H1 (cell line): Measurements from ENCODE around the gene UBAP2L. TPM values are rescaled to one million over a fixed set of nuclear protein-coding genes. Genes with fewer than 3 reads are reported as not detected.

Source experiments
- CTCF ChIA-PET: fragments of 300-600 bp; sonication (Branson Sonifier 250); formaldehyde crosslinking; loops from one replicate; lab custom pipeline; 2021; ENCODE audit not compliant: partially characterized antibody; lab: Charles Lee
- POLR2A ChIA-PET: fragments of 300-600 bp; sonication (Branson Sonifier 250); formaldehyde crosslinking; loops from one replicate; lab custom pipeline; 2021; ENCODE audit warnings: inconsistent platforms; ENCODE audit not compliant: partially characterized antibody; lab: Charles Lee
- DNase-seq, 2 experiments: peaks; one replicate each; pipeline versions ENCODE4 v3.0.0 to v3.0.0-alpha.2; 2010 to 2022; ENCODE audit warnings: low spot score in 2 of 2, low read depth in 1 of 2, mixed read lengths in 1 of 2
- FAIRE-seq: peaks from 2 replicates; lab custom pipeline; 2011; peaks lifted over from hg19 to GRCh38; lab: Jason Lieb, UNC
- H2AFZ ChIP-seq: 2 replicates; pipeline ENCODE4 v1.8.1; 2012; ENCODE audit warnings: low read length, inconsistent platforms
- H2AK5ac ChIP-seq: 2 replicates; pipeline ENCODE4 v1.6.1; 2013; ENCODE audit warnings: low read depth, low read length
- H2BK120ac ChIP-seq: replicated peaks from 2 replicates; pipeline ENCODE3; 2013; ENCODE audit warnings: low read depth, low read length, inconsistent platforms
- H2BK12ac ChIP-seq: 2 replicates; pipeline ENCODE4 v1.6.1; 2013; ENCODE audit warnings: low read depth, low read length
- H2BK15ac ChIP-seq: 2 replicates; pipeline ENCODE4 v1.6.1; 2013; ENCODE audit warnings: low read length
- H2BK20ac ChIP-seq: 2 replicates; pipeline ENCODE4 v1.6.1; 2013; ENCODE audit warnings: low read length
- H2BK5ac ChIP-seq: 2 replicates; pipeline ENCODE4 v1.6.1; 2013; ENCODE audit warnings: low read depth, low read length
- H3K14ac ChIP-seq: 2 replicates; pipeline ENCODE4 v1.6.1; 2013; ENCODE audit warnings: inconsistent platforms; ENCODE audit not compliant: insufficient read length
- H3K18ac ChIP-seq: 2 replicates; pipeline ENCODE4 v1.6.1; 2013; ENCODE audit warnings: low read length; ENCODE audit errors: extremely low read depth
- H3K23ac ChIP-seq: 2 replicates; pipeline ENCODE4 v1.6.1; 2013; ENCODE audit warnings: inconsistent platforms; ENCODE audit not compliant: insufficient read length
- H3K23me2 ChIP-seq: 2 replicates; pipeline ENCODE4 v1.6.1; 2013; ENCODE audit warnings: low read depth, low read length
- H3K27ac ChIP-seq: 2 replicates; pipeline ENCODE4 v1.6.1; 2011; ENCODE audit warnings: low read depth, low read length, inconsistent platforms
- H3K27me3 ChIP-seq, 4 experiments: replicated peaks in 1 of 4; 1 replicate in 1 of 4; 2 replicates in 3 of 4; pipeline versions ENCODE4 v1.6.1 to v1.8.1; 2011 to 2013; ENCODE audit warnings: low read length in 3 of 4, mild to moderate bottlenecking in 3 of 4, inconsistent platforms in 2 of 4, mixed read lengths in 2 of 4, moderate library complexity in 1 of 4; ENCODE audit not compliant: control insufficient read depth in 3 of 4, insufficient read depth in 3 of 4; ENCODE audit errors: extremely low read depth in 1 of 4
- H3K36me3 ChIP-seq, 4 experiments: 2 replicates each; pipeline versions ENCODE4 v1.6.1 to v1.8.1; 2011 to 2013; ENCODE audit warnings: mild to moderate bottlenecking in 4 of 4, low read length in 3 of 4, moderate library complexity in 2 of 4, control low read depth in 1 of 4, inconsistent platforms in 1 of 4; ENCODE audit not compliant: insufficient read depth in 4 of 4, control insufficient read depth in 2 of 4
- H3K4ac ChIP-seq: replicated peaks from 2 replicates; pipeline ENCODE3; 2013; ENCODE audit warnings: low read length, low read depth, mixed read lengths, inconsistent platforms; ENCODE audit not compliant: insufficient read length
- H3K4me1 ChIP-seq, 4 experiments: replicated peaks in 1 of 4; 1 replicate in 1 of 4; 2 replicates in 3 of 4; pipeline versions ENCODE4 v1.6.1 to v1.8.1; 2011 to 2013; ENCODE audit warnings: low read length in 3 of 4, inconsistent platforms in 2 of 4, mixed read lengths in 1 of 4; ENCODE audit not compliant: insufficient read depth in 4 of 4, control insufficient read depth in 3 of 4
- H3K4me2 ChIP-seq, 2 experiments: 2 replicates each; pipeline versions ENCODE4 v1.6.1 to v1.8.1; 2011 to 2013; ENCODE audit warnings: low read depth in 2 of 2, low read length in 2 of 2, control low read depth in 1 of 2, inconsistent platforms in 1 of 2, mild to moderate bottlenecking in 1 of 2; ENCODE audit not compliant: insufficient read depth in 1 of 2
- H3K4me3 ChIP-seq, 4 experiments: fragments of 200-600, 300-600 bp in 1 of 4; sonication (generic), shearing (Covaris generic), sonication (Bioruptor Twin) in 1 of 4; 2 replicates each; pipeline versions ENCODE4 v1.5.1 to v1.8.1; 2011 to 2016; ENCODE audit warnings: low read length in 4 of 4, low read depth in 3 of 4, control low read depth in 2 of 4, inconsistent platforms in 2 of 4, mild to moderate bottlenecking in 2 of 4, mixed read lengths in 1 of 4, moderate library complexity in 1 of 4; ENCODE audit not compliant: insufficient read depth in 2 of 4; ENCODE audit errors: extremely low read depth in 1 of 4
- H3K56ac ChIP-seq: replicated peaks from 2 replicates; pipeline ENCODE3; 2013; ENCODE audit warnings: low read depth, mild to moderate bottlenecking, mixed read lengths, low read length, inconsistent platforms; ENCODE audit not compliant: insufficient read length
- H3K79me1 ChIP-seq: 2 replicates; pipeline ENCODE4 v1.6.1; 2013; ENCODE audit warnings: low read depth, low read length, control low read depth
- H3K79me2 ChIP-seq, 2 experiments: 2 replicates each; pipeline versions ENCODE4 v1.6.1 to v1.8.1; 2012 to 2013; ENCODE audit warnings: low read length in 2 of 2, mild to moderate bottlenecking in 2 of 2, inconsistent platforms in 1 of 2; ENCODE audit not compliant: insufficient read depth in 2 of 2, control insufficient read depth in 1 of 2
- H3K9ac ChIP-seq, 4 experiments: replicated peaks in 1 of 4; 1 replicate in 1 of 4; 2 replicates in 3 of 4; pipeline versions ENCODE4 v1.6.1 to v1.8.1; 2011 to 2013; ENCODE audit warnings: low read depth in 3 of 4, low read length in 3 of 4, control low read depth in 2 of 4, mild to moderate bottlenecking in 2 of 4, moderate library complexity in 2 of 4, inconsistent platforms in 1 of 4; ENCODE audit errors: extremely low read depth in 1 of 4
- H3K9me3 ChIP-seq, 2 experiments: 2 replicates each; pipeline versions ENCODE4 v1.6.1 to v1.8.1; 2012 to 2013; ENCODE audit warnings: mild to moderate bottlenecking in 2 of 2, moderate library complexity in 2 of 2, control low read depth in 1 of 2, inconsistent platforms in 1 of 2, low read depth in 1 of 2, low read length in 1 of 2, mixed read lengths in 1 of 2; ENCODE audit not compliant: insufficient read depth in 2 of 2
- H4K20me1 ChIP-seq, 2 experiments: replicated peaks in 1 of 2; 2 replicates each; pipeline versions ENCODE3 to v1.8.1; 2011 to 2013; ENCODE audit warnings: inconsistent platforms in 2 of 2, low read length in 2 of 2, mild to moderate bottlenecking in 1 of 2; ENCODE audit not compliant: insufficient read depth in 2 of 2, control insufficient read depth in 1 of 2
- H4K5ac ChIP-seq: 2 replicates; pipeline ENCODE4 v1.6.1; 2013; ENCODE audit warnings: low read length, low read depth, mixed read lengths, inconsistent platforms; ENCODE audit not compliant: insufficient read length
- H4K8ac ChIP-seq: 2 replicates; pipeline ENCODE4 v1.8.0; 2013; ENCODE audit warnings: mild to moderate bottlenecking, moderate library complexity, low read length, inconsistent platforms; ENCODE audit not compliant: insufficient read depth; ENCODE audit errors: extremely low read depth
- H4K91ac ChIP-seq: replicated peaks from 2 replicates; pipeline ENCODE3; 2013; ENCODE audit warnings: low read length, mixed read lengths, inconsistent platforms; ENCODE audit not compliant: insufficient read length
- ATF3 ChIP-seq: IDR thresholded peaks from 2 replicates; pipeline ENCODE4 v1.6.1; 2011; ENCODE audit warnings: low read depth, mild to moderate bottlenecking, low read length; ENCODE audit not compliant: insufficient read depth
- JUND ChIP-seq: IDR thresholded peaks from 2 replicates; pipeline ENCODE4 v1.6.1; 2011; ENCODE audit warnings: mild to moderate bottlenecking, improper control_type of control experiment, low read length
- PHF8 ChIP-seq: fragments of 200-600 bp; sonication (generic); conservative IDR thresholded peaks from 2 replicates; pipeline ENCODE4 v1.7.1; 2012; ENCODE audit warnings: low read depth, mild to moderate bottlenecking, inconsistent platforms, low read length, moderate library complexity
- SRF ChIP-seq: IDR thresholded peaks from 2 replicates; pipeline ENCODE4 v1.6.1; 2011; ENCODE audit warnings: mild to moderate bottlenecking, low read depth, low read length, moderate library complexity
- WGBS, 2 experiments: shearing (Covaris generic) in 1 of 2; methylation state at CpG; one replicate each; pipeline versions ENCODE4 v1.1.6 to v1.1.7; 2013 to 2015; ENCODE audit warnings: low lambda C conversion rate in 2 of 2, mixed read lengths in 2 of 2, inconsistent platforms in 1 of 2, low coverage in 1 of 2, missing lambda C conversion rate in 1 of 2; ENCODE audit not compliant: insufficient replicate concordance in 2 of 2, insufficient coverage in 1 of 2, insufficient read length in 1 of 2; ENCODE audit errors: extremely low coverage in 1 of 2, missing lambda C conversion rate in 1 of 2; 5-methylcytosine and 5-hydroxymethylcytosine counted together
- polyA plus RNA-seq, 7 experiments: library from polyadenylated mRNA; depleted of rRNA in 3 of 7; stranded (reverse) in 5 of 7; unstranded in 2 of 7; fragments of >200 nt in 5 of 7; fragments of 200-250 nt in 2 of 7; gene quantifications; 1 replicate in 5 of 7; 2 replicates in 1 of 7; 4 replicates in 1 of 7; pipeline versions ENCODE4 v1.2.1 to v1.2.3, GENCODE V29; 2011 to 2013; ENCODE audit warnings: missing spikeins in 2 of 7, mixed read lengths in 2 of 7
- total RNA-seq: library from RNA; stranded (reverse); fragmentation: NEBNext Ultra II Directional; extraction: Animal tissue kit (Norgen Biotek cat#: 25700); gene quantifications from 2 replicates; pipeline ENCODE4 v1.2.1, GENCODE V29; 2021
- TF ChIP-seq, protein P1 (sequence below): IDR thresholded peaks from 2 replicates; pipeline ENCODE4 v1.6.1; 2012; ENCODE audit warnings: low read length, inconsistent platforms

Gene UBAP2L
- total and polyA plus RNA-seq, 2 of the 8 experiments (the other 6 are each of a cell fraction or from before 2014, with no cell fraction given) = 254 to 349 TPM

GRCh38 chr1:154263465-154264332, 42.9 kb downstream of the UBAP2L start:
- CTCF ChIA-PET = interaction anchor here (0.9 to 1.4 kb wide), 5 partner anchors 9 to 73 kb away, joined by 3 to 4 read pairs (median 3); partner anchors contain the start of gene HAX1

More at GRCh38 chr1:154263465-154264332, 42.9 kb downstream of the UBAP2L start:
- 89% methylated on average over 6 of the region's 6 CpGs; no CpG with 5 or more reads in 1 of the 2 experiments for WGBS, 2 experiments
- POLR2A ChIA-PET = interaction anchor here (0.9 to 1.3 kb wide), 10 partner anchors 8 to 166 kb away, joined by 3 to 6 read pairs (median 3); partner anchors contain the start of genes TPM3 and UBAP2L
- peaks cover 3% of the 10 kb centered on the region for H3K79me1 ChIP-seq
- H2BK20ac ChIP-seq = no peak overlapping the region
- H4K5ac ChIP-seq = no peak overlapping the region
- H3K27me3 ChIP-seq = no peaks in the 10 kb centered on the region
- H4K91ac ChIP-seq = no peak overlapping the region
- FAIRE-seq (no peak), DNase-seq (no peak)
- no peaks in the 10 kb centered on the region for H3K4me1 ChIP-seq
- no peak overlapping the region for H3K9ac ChIP-seq
- H2BK15ac ChIP-seq = no peak overlapping the region
- H2BK5ac ChIP-seq = no peak overlapping the region
- H3K27ac ChIP-seq = no peak overlapping the region
- no peaks in the 10 kb centered on the region; a peak in 1 of 4 replicates for H3K79me2 ChIP-seq
- H3K4me2 ChIP-seq = no peak overlapping the region
- H3K4ac ChIP-seq = no peak overlapping the region
- H3K18ac ChIP-seq = no peak overlapping the region
- H2AK5ac ChIP-seq = no peak overlapping the region
- no peak overlapping the region for H3K14ac ChIP-seq
- TF ChIP-seq SRF (no peak), JUND (no peak), PHF8 (no peak), ATF3 (no peak)
- TF ChIP-seq, protein P1, sequence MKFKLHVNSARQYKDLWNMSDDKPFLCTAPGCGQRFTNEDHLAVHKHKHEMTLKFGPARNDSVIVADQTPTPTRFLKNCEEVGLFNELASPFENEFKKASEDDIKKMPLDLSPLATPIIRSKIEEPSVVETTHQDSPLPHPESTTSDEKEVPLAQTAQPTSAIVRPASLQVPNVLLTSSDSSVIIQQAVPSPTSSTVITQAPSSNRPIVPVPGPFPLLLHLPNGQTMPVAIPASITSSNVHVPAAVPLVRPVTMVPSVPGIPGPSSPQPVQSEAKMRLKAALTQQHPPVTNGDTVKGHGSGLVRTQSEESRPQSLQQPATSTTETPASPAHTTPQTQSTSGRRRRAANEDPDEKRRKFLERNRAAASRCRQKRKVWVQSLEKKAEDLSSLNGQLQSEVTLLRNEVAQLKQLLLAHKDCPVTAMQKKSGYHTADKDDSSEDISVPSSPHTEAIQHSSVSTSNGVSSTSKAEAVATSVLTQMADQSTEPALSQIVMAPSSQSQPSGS = no peak
- no peak overlapping the region for H4K8ac ChIP-seq
- H4K20me1 ChIP-seq = peaks cover 2 to 3% of the 10 kb centered on the region in 2 experiments
- no peaks in the 10 kb centered on the region for H3K9me3 ChIP-seq
- no peak overlapping the region for H2AFZ ChIP-seq
- H3K56ac ChIP-seq = no peak overlapping the region
- H3K23me2 ChIP-seq = no peaks in the 10 kb centered on the region
- H3K4me3 ChIP-seq = no peak overlapping the region
- H2BK120ac ChIP-seq = no peak overlapping the region
- no peak overlapping the region for H2BK12ac ChIP-seq
- H3K36me3 ChIP-seq = peaks cover 44 to 96% (median 81%) of the 10 kb centered on the region in 4 experiments
- H3K23ac ChIP-seq = no peak overlapping the region
